Neural progenitor cell (in vitro differentiated cells): ENCODE data around the gene HBZ. TPM values are rescaled to one million over a fixed set of nuclear protein-coding genes. Genes with fewer than 3 reads are reported as not detected.
"Not testable (repeated sequence)": the region's sequence is repeated elsewhere in the genome, so short reads cannot be mapped to it uniquely, and the experiment has no call there.

ENCODE experiments used
- DNase-seq: peaks from one replicate; pipeline ENCODE4 v3.0.0-alpha.2; 2016; ENCODE audit warnings: low spot score
- H2AFZ ChIP-seq: fragments of 200-600 bp; sonication (generic); replicated peaks from 2 replicates; pipeline ENCODE4 v1.6.1; 2016; ENCODE audit warnings: antibody characterized with exemption
- H3F3A ChIP-seq: fragments of 200-600 bp; sonication (generic); 2 replicates; pipeline ENCODE4 v1.6.1; 2016; ENCODE audit warnings: antibody characterized with exemption, low read depth
- H3K27ac ChIP-seq: fragments of 200-600 bp; sonication (generic); 2 replicates; pipeline ENCODE4 v1.5.1; 2016; ENCODE audit warnings: mild to moderate bottlenecking
- H3K27me3 ChIP-seq: fragments of 200-600 bp; sonication (generic); 2 replicates; pipeline ENCODE4 v1.6.1; 2016; ENCODE audit warnings: mild to moderate bottlenecking, moderate library complexity
- H3K36me3 ChIP-seq: fragments of 200-600 bp; sonication (generic); 2 replicates; pipeline ENCODE4 v1.5.1; 2016
- H3K4me1 ChIP-seq: fragments of 200-600 bp; sonication (generic); 2 replicates; pipeline ENCODE4 v1.6.1; 2016; ENCODE audit warnings: mixed run types
- H3K4me2 ChIP-seq: fragments of 200-600 bp; sonication (generic); 2 replicates; pipeline ENCODE4 v1.6.1; 2016
- H3K4me3 ChIP-seq: fragments of 200-600 bp; sonication (generic); 2 replicates; pipeline ENCODE4 v1.5.1; 2016
- H3K79me2 ChIP-seq: fragments of 200-600 bp; sonication (generic); 2 replicates; pipeline ENCODE4 v1.6.1; 2016; ENCODE audit warnings: low read depth
- H3K9ac ChIP-seq: fragments of 200-600 bp; sonication (generic); 2 replicates; pipeline ENCODE4 v1.6.1; 2016
- H3K9me3 ChIP-seq: fragments of 200-600 bp; sonication (generic); 2 replicates; pipeline ENCODE4 v1.5.1; 2016; ENCODE audit warnings: low read depth
- H4K20me1 ChIP-seq: fragments of 200-600 bp; sonication (generic); 2 replicates; pipeline ENCODE4 v1.6.1; 2016; ENCODE audit warnings: low read depth
- H3K27ac Mint-ChIP-seq: 3 replicates; pipeline ENCODE4 v1.8.0; 2021; ENCODE audit warnings: mixed read lengths
- H3K27me3 Mint-ChIP-seq: 2 replicates; pipeline ENCODE4 v1.8.0; 2022; ENCODE audit warnings: low read depth, mild to moderate bottlenecking, inconsistent platforms, moderate library complexity, mixed read lengths; ENCODE audit not compliant: insufficient read depth
- H3K36me3 Mint-ChIP-seq: 3 replicates; pipeline ENCODE4 v1.8.0; 2021; ENCODE audit warnings: mixed read lengths
- H3K4me1 Mint-ChIP-seq: 3 replicates; pipeline ENCODE4 v1.8.0; 2021; ENCODE audit warnings: mixed read lengths
- H3K4me3 Mint-ChIP-seq: 3 replicates; pipeline ENCODE4 v1.8.0; 2021; ENCODE audit warnings: mild to moderate bottlenecking, moderate library complexity, mixed read lengths
- H3K9me3 Mint-ChIP-seq: 3 replicates; pipeline ENCODE4 v1.8.0; 2020; ENCODE audit warnings: mixed read lengths
- CTCF ChIP-seq: fragments of 200-600 bp; sonication (generic); IDR thresholded peaks from 2 replicates; pipeline ENCODE4 v1.5.1; 2017; ENCODE audit warnings: antibody characterized with exemption, mild to moderate bottlenecking
- EZH2 ChIP-seq: fragments of 200-600 bp; sonication (generic); IDR thresholded peaks from 2 replicates; pipeline ENCODE4 v1.6.1; 2017; ENCODE audit warnings: antibody characterized with exemption, mild to moderate bottlenecking, moderate library complexity
- EZH2phosphoT487 ChIP-seq: fragments of 200-600 bp; sonication (generic); IDR thresholded peaks from 2 replicates; pipeline ENCODE4 v1.6.1; 2017; ENCODE audit warnings: antibody characterized with exemption
- total RNA-seq: library from RNA; depleted of rRNA; stranded (reverse); fragments of >200 nt; gene quantifications from 2 replicates; pipeline ENCODE4 v1.2.3, GENCODE V29; 2015; ENCODE audit warnings: low replicate concordance

Gene HBZ
- total RNA-seq, 1 donor from 2014 or later: not detected

DNA sequence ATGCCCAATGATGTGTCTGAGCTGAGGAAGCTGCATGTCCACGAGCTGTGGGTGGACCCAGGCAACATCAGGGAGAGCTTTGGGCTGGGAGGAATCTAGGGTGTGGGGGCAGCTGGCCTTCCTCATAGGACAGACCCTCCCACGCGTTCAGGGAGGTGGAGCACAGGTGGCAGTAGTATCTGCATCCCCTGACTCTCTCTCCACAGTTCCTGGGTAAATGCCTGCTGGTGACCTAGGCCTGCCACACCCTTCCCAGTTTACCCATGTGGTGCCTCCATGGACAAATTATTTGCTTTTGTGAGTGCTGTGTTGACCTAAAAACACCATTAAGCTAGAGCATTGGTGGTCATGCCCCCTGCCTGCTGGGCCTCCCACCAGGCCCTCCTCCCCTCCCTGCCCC is 16.6 kb downstream of the HBZ start:
- H3K9me3 ChIP-seq: no peaks in the 10 kb centered on the region
- H3K27ac ChIP-seq: no peak overlapping the region
- peaks cover 3% of the 10 kb centered on the region for H3K4me1 Mint-ChIP-seq
- peaks cover 85% of the 10 kb centered on the region for H3K27me3 ChIP-seq
- no peak overlapping the region for H3K4me2 ChIP-seq
- H3F3A ChIP-seq: peaks cover 10% of the 10 kb centered on the region
- no peaks in the 10 kb centered on the region for H3K36me3 ChIP-seq
- H3K36me3 Mint-ChIP-seq: peaks cover 3% of the 10 kb centered on the region
- H3K9ac ChIP-seq: no peak overlapping the region
- no peaks in the 10 kb centered on the region for H3K79me2 ChIP-seq
- TF ChIP-seq EZH2phosphoT487: peak; percentile 41
- TF ChIP-seq CTCF: no peak
- no peak for TF ChIP-seq EZH2
- no peak overlapping the region for H3K4me3 Mint-ChIP-seq
- no peak for DNase-seq
- H3K27ac Mint-ChIP-seq: no peak overlapping the region
- H3K27me3 Mint-ChIP-seq: peaks cover 64% of the 10 kb centered on the region
- peaks cover 11% of the 10 kb centered on the region for H3K4me1 ChIP-seq
- no peak overlapping the region for H2AFZ ChIP-seq
- peaks cover 67% of the 10 kb centered on the region for H4K20me1 ChIP-seq
- peaks cover 5% of the 10 kb centered on the region for H3K9me3 Mint-ChIP-seq
- H3K4me3 ChIP-seq: no peak overlapping the region

DNA sequence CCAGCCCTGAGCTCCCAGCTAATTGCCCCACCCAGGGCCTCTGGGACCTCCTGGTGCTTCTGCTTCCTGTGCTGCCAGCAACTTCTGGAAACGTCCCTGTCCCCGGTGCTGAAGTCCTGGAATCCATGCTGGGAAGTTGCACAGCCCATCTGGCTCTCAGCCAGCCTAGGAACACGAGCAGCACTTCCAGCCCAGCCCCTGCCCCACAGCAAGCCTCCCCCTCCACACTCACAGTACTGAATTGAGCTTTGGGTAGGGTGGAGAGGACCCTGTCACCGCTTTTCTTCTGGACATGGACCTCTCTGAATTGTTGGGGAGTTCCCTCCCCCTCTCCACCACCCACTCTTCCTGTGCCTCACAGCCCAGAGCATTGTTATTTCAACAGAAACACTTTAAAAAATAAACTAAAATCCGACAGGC is 17.7 kb downstream of the HBZ start:
- Mint-ChIP-seq H3K27ac (peak overlapping the region; percentile 37), H3K27me3 (peaks cover 71% of the 10 kb centered on the region)
- H3K4me1 Mint-ChIP-seq, H3K9ac ChIP-seq, H3K36me3 Mint-ChIP-seq, H3K4me3 Mint-ChIP-seq, H3K9me3 Mint-ChIP-seq, H2AFZ ChIP-seq, H3K9me3 ChIP-seq, H3K36me3 ChIP-seq, H3F3A ChIP-seq, H3K4me2 ChIP-seq, H3K4me3 ChIP-seq, H3K79me2 ChIP-seq, H3K27ac ChIP-seq: not testable (repeated sequence)
- peaks cover 73% of the 10 kb centered on the region for H4K20me1 ChIP-seq
- peaks cover 11% of the 10 kb centered on the region for H3K4me1 ChIP-seq
- peak; percentile 52 for DNase-seq
- H3K27me3 ChIP-seq: peaks cover 92% of the 10 kb centered on the region

GRCh38 chr16:170788-171187 is 18.3 kb downstream of the HBZ start:
- Histone ChIP-seq H3K4me2 (no peak overlapping the region), H3F3A (peaks cover 4% of the 10 kb centered on the region), H3K4me3 (no peak overlapping the region), H4K20me1 (peaks cover 72% of the 10 kb centered on the region), H3K9ac (no peak overlapping the region), H2AFZ (no peak overlapping the region), H3K9me3 (no peaks in the 10 kb centered on the region), H3K27me3 (peaks cover 92% of the 10 kb centered on the region), H3K4me1 (peaks cover 5% of the 10 kb centered on the region), H3K27ac (no peak overlapping the region), H3K79me2 (no peaks in the 10 kb centered on the region), H3K36me3 (no peaks in the 10 kb centered on the region)
- peaks cover 71% of the 10 kb centered on the region for H3K27me3 Mint-ChIP-seq
- DNase-seq: no peak
- peaks cover 6% of the 10 kb centered on the region for H3K4me1 Mint-ChIP-seq
- H3K4me3 Mint-ChIP-seq: peak overlapping the region; percentile 64
- H3K9me3 Mint-ChIP-seq: peaks cover 7% of the 10 kb centered on the region
- no peak overlapping the region for H3K27ac Mint-ChIP-seq
- H3K36me3 Mint-ChIP-seq: peaks cover 3% of the 10 kb centered on the region
- TF ChIP-seq EZH2phosphoT487 (no peak), EZH2 (no peak), CTCF (no peak)

DNA sequence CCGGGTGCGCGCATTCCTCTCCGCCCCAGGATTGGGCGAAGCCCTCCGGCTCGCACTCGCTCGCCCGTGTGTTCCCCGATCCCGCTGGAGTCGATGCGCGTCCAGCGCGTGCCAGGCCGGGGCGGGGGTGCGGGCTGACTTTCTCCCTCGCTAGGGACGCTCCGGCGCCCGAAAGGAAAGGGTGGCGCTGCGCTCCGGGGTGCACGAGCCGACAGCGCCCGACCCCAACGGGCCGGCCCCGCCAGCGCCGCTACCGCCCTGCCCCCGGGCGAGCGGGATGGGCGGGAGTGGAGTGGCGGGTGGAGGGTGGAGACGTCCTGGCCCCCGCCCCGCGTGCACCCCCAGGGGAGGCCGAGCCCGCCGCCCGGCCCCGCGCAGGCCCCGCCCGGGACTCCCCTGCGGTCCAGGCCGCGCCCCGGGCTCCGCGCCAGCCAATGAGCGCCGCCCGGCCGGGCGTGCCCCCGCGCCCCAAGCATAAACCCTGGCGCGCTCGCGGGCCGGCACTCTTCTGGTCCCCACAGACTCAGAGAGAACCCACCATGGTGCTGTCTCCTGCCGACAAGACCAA is 20.0 kb downstream of the HBZ start, which contains the start of gene HBA2:
Gene HBA2 (plus strand): TSS at position 503 of the 568 bp plus-strand sequence. CDS start 37 bp downstream, at position 540.
- H3K9me3 Mint-ChIP-seq, H3K79me2 ChIP-seq, H3K36me3 Mint-ChIP-seq, H3K4me2 ChIP-seq, H3K27ac Mint-ChIP-seq, H3K9ac ChIP-seq, H3K4me3 ChIP-seq, H3K4me1 ChIP-seq, H3K9me3 ChIP-seq, H3K4me1 Mint-ChIP-seq, H3K36me3 ChIP-seq, DNase-seq, H3K27ac ChIP-seq, H2AFZ ChIP-seq, H3F3A ChIP-seq: not testable (repeated sequence)
- peak within 1 kb of the TSS; percentile 27 for H3K4me3 Mint-ChIP-seq
- H3K27me3 Mint-ChIP-seq: peaks cover 64% of the 10 kb centered on the region
- peaks cover 60% of the 10 kb centered on the region for H4K20me1 ChIP-seq
- TF ChIP-seq EZH2: peak; percentile 63
- H3K27me3 ChIP-seq: peaks cover 89% of the 10 kb centered on the region
